Adrenal gland (tissue), 12 donors: Measurements from ENCODE around the gene RFX1. TPM values are rescaled to one million over a fixed set of nuclear protein-coding genes. Genes with fewer than 3 reads are reported as not detected.
A peak's percentile ranks its signal among the peaks of the same experiment; 100 is the strongest.

ENCODE experiments used
- DNase-seq, 7 donors: peaks; one replicate each; pipeline ENCODE4 v3.0.0-alpha.2; 2019 to 2020
- H3K27ac ChIP-seq, 5 donors: fragments of 200-600 bp; sonication (generic) in 4 of 5; 1 replicate in 3 of 5; 2 replicates in 2 of 5; pipeline versions ENCODE4 v1.5.1 to v1.8.0; 2016 to 2020; ENCODE audit warnings: mild to moderate bottlenecking in 1 of 5
- H3K27me3 ChIP-seq: fragments of 200-600 bp; 2 replicates; pipeline ENCODE4 v1.8.0; 2021
- H3K36me3 ChIP-seq, 2 donors: fragments of 200-600 bp; replicated peaks in 1 of 2; 1 replicate in 1 of 2; 2 replicates in 1 of 2; pipeline versions ENCODE4 v1.5.1 to v1.8.0; 2018 to 2022
- H3K4me1 ChIP-seq, 2 donors: fragments of 200-600 bp; replicated peaks in 1 of 2; 1 replicate in 1 of 2; 2 replicates in 1 of 2; pipeline versions ENCODE4 v1.5.1 to v1.8.0; 2018 to 2021
- H3K4me3 ChIP-seq, 4 donors: fragments of 200-600 bp; sonication (generic) in 3 of 4; one replicate each; pipeline ENCODE4 v1.5.1; 2016 to 2018
- H3K9me3 ChIP-seq, 3 donors: fragments of 200-600 bp; sonication (generic) in 1 of 3; replicated peaks in 1 of 3; 1 replicate in 2 of 3; 2 replicates in 1 of 3; pipeline versions ENCODE4 v1.5.1 to v1.8.0; 2016 to 2021
- POLR2A ChIP-seq, 2 donors: fragments of 450-650 bp; IDR thresholded peaks; one replicate each; pipeline ENCODE4 v1.6.1; 2017; ENCODE audit warnings: antibody characterized with exemption in 2 of 2, mild to moderate bottlenecking in 2 of 2, moderate library complexity in 1 of 2
- WGBS, 4 donors: extraction: QIAGEN DNeasy Blood & Tissue Kit in 2 of 4; methylation state at CpG; one replicate each; pipeline versions ENCODE4 v1.1.5 to v1.1.7; 2013 to 2017; 5-methylcytosine and 5-hydroxymethylcytosine counted together
- intact Hi-C, 2 donors: fragments of 100-400 bp; cut with DNase I; formaldehyde crosslinking; loops; one replicate each; pipeline versions ENCODE4 v1.14.1 to v1.15.0; 2022 to 2023
- polyA plus RNA-seq, 3 donors: library from polyadenylated mRNA; stranded (reverse); fragments of 200-250 nt in 2 of 3; fragments of 350-450 nt in 1 of 3; fragmentation: Illumina TruSeq in 1 of 3; extraction: RNeasy Lipid Tissue Mini Kit (QIAGEN cat#74804) in 1 of 3; gene quantifications; one replicate each; pipeline ENCODE4 v1.2.3, GENCODE V29; 2013 to 2014
- total RNA-seq, 9 donors: library from RNA; depleted of rRNA in 4 of 9; stranded (reverse); fragments of >200 nt in 4 of 9; fragments of 120-200 nt in 1 of 9; fragmentation: NEBNext Ultra II Directional in 1 of 9; extraction: Animal tissue kit (Norgen Biotek cat#: 25700) in 1 of 9; gene quantifications; one replicate each; pipeline versions ENCODE4 v1.1.0 to v1.2.4, GENCODE V29; 2013 to 2023
- TF ChIP-seq, protein P1 (sequence below), 6 experiments: fragments of 450-650 bp in 4 of 6; fragments of 200-600 bp in 2 of 6; sonication (generic) in 1 of 6; IDR thresholded peaks; 1 replicate in 5 of 6; 2 replicates in 1 of 6; pipeline versions ENCODE4 v1.5.1 to v1.8.0; 2016 to 2021; ENCODE audit warnings: antibody characterized with exemption in 6 of 6, mild to moderate bottlenecking in 2 of 6, moderate library complexity in 1 of 6
- donor health status: healthy with polysubstance abuse.
- donor health status: Bipolar disorder and iron deficiency.
- donor health status: DM: yes; HTN: yes; CAD: no.
- donor health status: DM: no; HTN: no; CAD: no.
- donor health status: DM: no; HTN: no; CAD: no.
- donor health status: DM: yes; HTN: yes; CAD: no.

RFX1 gene
- total and polyA plus RNA-seq, 12 donors, result 1.4 to 21.4 (median 7.0) TPM

DNA sequence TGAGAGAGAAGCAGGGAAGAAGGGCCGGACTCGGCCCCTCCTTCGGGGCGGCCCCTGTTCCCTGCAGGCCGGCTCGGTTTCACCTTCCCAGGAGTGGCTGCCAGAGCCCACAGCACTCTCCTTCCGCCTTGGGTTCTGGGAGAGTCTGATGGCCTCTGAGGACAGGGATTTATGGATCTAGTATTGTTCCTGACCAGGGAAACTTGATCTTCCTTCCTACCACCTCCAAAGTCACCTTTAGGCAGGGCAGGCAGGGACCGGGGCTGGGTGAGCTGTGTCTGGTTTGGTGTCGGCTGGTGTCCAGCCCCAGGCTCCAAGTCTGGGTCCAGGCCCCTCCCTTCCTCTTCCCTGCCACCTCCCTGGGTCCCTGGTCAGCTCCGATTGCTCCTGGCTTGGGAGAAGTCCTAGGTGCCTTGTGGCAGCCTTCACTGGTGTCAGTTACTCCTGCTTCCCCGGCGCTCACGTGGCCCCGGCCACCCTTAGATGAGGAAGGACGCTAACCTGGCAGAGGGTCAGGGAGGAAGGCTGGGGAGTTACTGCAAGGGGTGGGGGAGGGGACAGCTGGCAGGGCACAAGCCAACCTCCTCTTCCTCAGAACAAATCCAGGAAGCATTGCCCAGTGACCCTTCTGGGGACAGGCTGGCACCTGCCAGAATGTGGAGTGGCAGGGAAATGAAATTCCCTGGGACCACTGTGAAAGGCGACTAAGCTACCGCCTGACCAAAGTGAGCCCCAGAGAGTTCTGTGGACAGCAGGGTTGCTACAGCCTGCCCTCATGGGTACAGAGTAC, 18.8 kb downstream of the RFX1 start:
- peak in 6 of 7 donors; percentile 52 to 71 (median 66) for DNase-seq
- intact Hi-C loops, result no loop called here
- TF ChIP-seq, protein P1, sequence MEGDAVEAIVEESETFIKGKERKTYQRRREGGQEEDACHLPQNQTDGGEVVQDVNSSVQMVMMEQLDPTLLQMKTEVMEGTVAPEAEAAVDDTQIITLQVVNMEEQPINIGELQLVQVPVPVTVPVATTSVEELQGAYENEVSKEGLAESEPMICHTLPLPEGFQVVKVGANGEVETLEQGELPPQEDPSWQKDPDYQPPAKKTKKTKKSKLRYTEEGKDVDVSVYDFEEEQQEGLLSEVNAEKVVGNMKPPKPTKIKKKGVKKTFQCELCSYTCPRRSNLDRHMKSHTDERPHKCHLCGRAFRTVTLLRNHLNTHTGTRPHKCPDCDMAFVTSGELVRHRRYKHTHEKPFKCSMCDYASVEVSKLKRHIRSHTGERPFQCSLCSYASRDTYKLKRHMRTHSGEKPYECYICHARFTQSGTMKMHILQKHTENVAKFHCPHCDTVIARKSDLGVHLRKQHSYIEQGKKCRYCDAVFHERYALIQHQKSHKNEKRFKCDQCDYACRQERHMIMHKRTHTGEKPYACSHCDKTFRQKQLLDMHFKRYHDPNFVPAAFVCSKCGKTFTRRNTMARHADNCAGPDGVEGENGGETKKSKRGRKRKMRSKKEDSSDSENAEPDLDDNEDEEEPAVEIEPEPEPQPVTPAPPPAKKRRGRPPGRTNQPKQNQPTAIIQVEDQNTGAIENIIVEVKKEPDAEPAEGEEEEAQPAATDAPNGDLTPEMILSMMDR (IDR thresholded peaks at IDR 0.05), result no peak
- TF ChIP-seq POLR2A (IDR thresholded peaks at IDR 0.05), result no peak
- Histone ChIP-seq H3K4me3 (no peak overlapping the region), H3K27ac (peak overlapping the region; percentile 0 to 86 (median 70)), H3K9me3 (no peaks in the 10 kb centered on the region), H3K27me3 (no peaks in the 10 kb centered on the region), H3K36me3 (peaks cover 0 to 2% of the 10 kb centered on the region in 2 donors), H3K4me1 (peaks cover 12 to 20% of the 10 kb centered on the region in 2 donors)
- WGBS, 4 donors, result 37 to 49% (median 41%) methylated on average over 13 to 17 of the region's 17 CpGs

DNA sequence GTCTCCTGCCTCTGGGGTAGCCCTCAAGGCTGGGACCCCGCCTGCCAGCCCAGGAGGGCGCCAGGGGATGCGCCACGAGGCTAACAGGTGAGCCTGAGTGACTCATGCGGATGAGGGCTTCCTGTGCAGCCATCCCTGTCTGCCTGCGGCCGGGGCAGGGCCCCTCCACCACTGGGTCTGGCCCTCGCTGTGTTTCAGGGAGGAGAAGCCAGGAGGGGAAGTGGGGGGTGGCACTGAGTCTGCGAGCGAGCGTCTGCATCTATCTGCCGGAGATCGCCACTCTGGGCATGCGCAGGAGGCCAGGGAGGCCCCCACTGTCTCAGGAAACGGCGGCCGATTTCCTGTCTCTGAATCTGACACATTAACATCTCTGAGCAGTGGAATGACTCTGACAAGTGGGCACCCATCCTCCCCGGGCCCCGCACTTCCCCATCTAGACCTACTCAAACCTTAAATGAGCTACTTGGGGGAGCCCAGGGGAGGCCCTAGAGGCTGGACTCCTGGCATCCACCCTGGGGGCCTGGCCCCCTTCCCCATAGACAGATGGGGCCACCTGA, 19.7 kb downstream of the RFX1 start:
- Histone ChIP-seq H3K4me3 (no peak overlapping the region), H3K27ac (peak overlapping the region; percentile 62 to 86 (median 70)), H3K9me3 (no peaks in the 10 kb centered on the region), H3K36me3 (no peaks in the 10 kb centered on the region), H3K4me1 (peaks cover 12 to 20% of the 10 kb centered on the region in 2 donors), H3K27me3 (no peaks in the 10 kb centered on the region)
- DNase-seq, result peak; percentile 77 to 94 (median 85)
- TF ChIP-seq, protein P1 (IDR thresholded peaks at IDR 0.05), result no peak
- no peak for TF ChIP-seq POLR2A (IDR thresholded peaks at IDR 0.05)
- WGBS, 4 donors, result 48 to 69% (median 65%) methylated on average over 1 to 19 of the region's 19 CpGs
- intact Hi-C loops, result no loop called here

DNA sequence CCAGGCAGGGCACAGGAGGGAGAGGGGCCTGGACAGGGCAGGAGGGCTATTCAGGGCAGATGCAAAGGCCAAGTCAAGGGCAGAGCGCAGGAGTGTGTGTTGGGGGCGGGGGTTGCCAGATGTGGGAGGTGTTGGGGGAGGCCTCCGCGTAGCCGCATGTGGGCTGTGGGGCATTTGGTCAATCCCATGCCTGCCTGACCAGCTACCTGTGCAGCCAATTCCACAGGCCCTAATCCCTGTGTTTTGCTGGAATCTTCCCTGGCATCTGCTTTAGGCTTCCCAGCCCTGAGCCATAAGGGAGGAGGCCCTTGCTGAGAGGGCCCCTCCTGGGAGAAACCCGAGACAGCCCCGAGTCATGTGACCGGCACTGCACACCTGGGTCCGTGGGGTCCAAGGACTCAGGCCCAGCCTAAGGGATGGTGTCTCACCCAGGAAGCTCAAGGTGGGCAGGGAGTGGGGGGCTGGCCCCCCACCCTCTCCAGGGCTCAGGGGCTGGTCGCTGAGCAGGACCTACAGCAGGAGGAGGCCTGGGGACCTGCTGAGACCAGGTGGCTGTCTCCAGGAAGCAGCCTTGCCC, 20.3 kb downstream of the RFX1 start:
- Histone ChIP-seq H3K4me1 (peaks cover 12 to 20% of the 10 kb centered on the region in 2 donors), H3K27me3 (no peaks in the 10 kb centered on the region), H3K9me3 (no peaks in the 10 kb centered on the region), H3K36me3 (no peaks in the 10 kb centered on the region), H3K27ac (peak overlapping the region; percentile 62 to 86 (median 70)), H3K4me3 (no peak overlapping the region)
- DNase-seq, result no peak
- TF ChIP-seq POLR2A (IDR thresholded peaks at IDR 0.05), result no peak
- TF ChIP-seq, protein P1 (IDR thresholded peaks at IDR 0.05), result no peak
- 81 to 95% (median 87%) methylated on average over 4 to 10 of the region's 10 CpGs for WGBS, 4 donors
- intact Hi-C loops, result no loop called here
